Panc1 (cell line): Measurements from ENCODE around the gene B4GALT3.

Source experiments
- CTCF ChIP-seq: fragments of 450-650 bp; IDR thresholded peaks from 2 replicates; pipeline ENCODE4 v1.5.1; 2017; ENCODE audit warnings: mild to moderate bottlenecking
- POLR2AphosphoS5 ChIP-seq: IDR thresholded peaks from 2 replicates; pipeline ENCODE4 v1.6.1; 2012; ENCODE audit warnings: mild to moderate bottlenecking, low read depth, low read length, moderate library complexity
- SIN3A ChIP-seq: IDR thresholded peaks from 2 replicates; pipeline ENCODE4 v1.6.1; 2012; ENCODE audit warnings: low read depth, mild to moderate bottlenecking, low read length, moderate library complexity, borderline replicate concordance; ENCODE audit not compliant: insufficient read depth
- TCF7L2 ChIP-seq: IDR thresholded peaks from 2 replicates; pipeline ENCODE4 v1.6.1; 2011; ENCODE audit warnings: mild to moderate bottlenecking, low read depth, low read length, inconsistent platforms
- TF ChIP-seq, protein P1 (sequence below), 2 experiments: IDR thresholded peaks; 2 replicates each; pipeline ENCODE4 v1.6.1; 2011 to 2012; ENCODE audit warnings: low read depth in 2 of 2, control low read depth in 1 of 2, low read length in 1 of 2, mild to moderate bottlenecking in 1 of 2, moderate library complexity in 1 of 2; ENCODE audit not compliant: insufficient read depth in 1 of 2

GRCh38 chr1:161226759-161227158 is 49.5 kb upstream of the B4GALT3 start:
- TF ChIP-seq POLR2AphosphoS5: no peak
- TF ChIP-seq, protein P1, sequence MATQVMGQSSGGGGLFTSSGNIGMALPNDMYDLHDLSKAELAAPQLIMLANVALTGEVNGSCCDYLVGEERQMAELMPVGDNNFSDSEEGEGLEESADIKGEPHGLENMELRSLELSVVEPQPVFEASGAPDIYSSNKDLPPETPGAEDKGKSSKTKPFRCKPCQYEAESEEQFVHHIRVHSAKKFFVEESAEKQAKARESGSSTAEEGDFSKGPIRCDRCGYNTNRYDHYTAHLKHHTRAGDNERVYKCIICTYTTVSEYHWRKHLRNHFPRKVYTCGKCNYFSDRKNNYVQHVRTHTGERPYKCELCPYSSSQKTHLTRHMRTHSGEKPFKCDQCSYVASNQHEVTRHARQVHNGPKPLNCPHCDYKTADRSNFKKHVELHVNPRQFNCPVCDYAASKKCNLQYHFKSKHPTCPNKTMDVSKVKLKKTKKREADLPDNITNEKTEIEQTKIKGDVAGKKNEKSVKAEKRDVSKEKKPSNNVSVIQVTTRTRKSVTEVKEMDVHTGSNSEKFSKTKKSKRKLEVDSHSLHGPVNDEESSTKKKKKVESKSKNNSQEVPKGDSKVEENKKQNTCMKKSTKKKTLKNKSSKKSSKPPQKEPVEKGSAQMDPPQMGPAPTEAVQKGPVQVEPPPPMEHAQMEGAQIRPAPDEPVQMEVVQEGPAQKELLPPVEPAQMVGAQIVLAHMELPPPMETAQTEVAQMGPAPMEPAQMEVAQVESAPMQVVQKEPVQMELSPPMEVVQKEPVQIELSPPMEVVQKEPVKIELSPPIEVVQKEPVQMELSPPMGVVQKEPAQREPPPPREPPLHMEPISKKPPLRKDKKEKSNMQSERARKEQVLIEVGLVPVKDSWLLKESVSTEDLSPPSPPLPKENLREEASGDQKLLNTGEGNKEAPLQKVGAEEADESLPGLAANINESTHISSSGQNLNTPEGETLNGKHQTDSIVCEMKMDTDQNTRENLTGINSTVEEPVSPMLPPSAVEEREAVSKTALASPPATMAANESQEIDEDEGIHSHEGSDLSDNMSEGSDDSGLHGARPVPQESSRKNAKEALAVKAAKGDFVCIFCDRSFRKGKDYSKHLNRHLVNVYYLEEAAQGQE (IDR thresholded peaks at IDR 0.05; ENCODE audit: insufficient read depth in 1 of 2, low read depth in 2 of 2, low read length in 1 of 2): no peak
- no peak for TF ChIP-seq CTCF
- no peak for TF ChIP-seq TCF7L2
- no peak for TF ChIP-seq SIN3A
